Activated gamma-delta T cell treated with Interleukin-2 at 50 U/mL for 16 hours (primary cell): ENCODE data around the gene SLC4A1.

ENCODE experiments used
- DNase-seq: peaks from one replicate; pipeline ENCODE4 v3.0.0-alpha.2; 2020

SLC4A1 gene

DNA sequence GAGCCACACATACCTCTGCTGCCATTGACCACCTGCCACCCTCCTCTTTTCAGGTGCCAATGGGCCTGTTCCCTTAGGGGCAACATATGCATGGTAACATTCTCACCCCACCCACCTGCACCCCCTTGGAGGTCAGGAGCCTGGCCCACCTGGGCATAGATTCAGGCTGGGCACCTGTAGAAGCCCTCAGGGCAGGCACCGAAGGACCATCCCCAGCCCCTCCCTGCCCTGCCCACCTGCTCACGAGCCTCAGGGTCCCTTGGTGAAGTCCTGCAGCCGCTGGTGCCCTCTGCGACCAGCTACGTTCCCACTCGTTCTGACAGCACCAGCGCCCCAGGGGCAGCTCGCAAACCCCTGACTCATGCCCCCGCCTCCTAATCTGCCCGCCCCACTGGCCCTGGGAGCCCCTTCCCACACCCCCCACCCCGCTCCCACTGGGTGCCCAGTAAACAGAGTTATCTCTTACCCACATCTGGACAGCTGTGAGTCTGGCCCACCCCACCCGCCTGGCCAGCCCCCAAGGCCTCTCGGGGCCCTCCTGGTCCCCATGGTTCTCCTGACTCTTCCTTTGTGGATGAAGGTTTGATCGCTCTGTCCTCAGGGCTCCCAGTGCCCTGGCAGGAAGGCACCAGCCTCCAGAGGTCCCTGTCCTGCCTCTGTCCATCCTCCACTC, at the start of gene SLC4A1:
TSS of gene SLC4A1 (minus strand) at position 318 of the 673 bp plus-strand sequence. CDS start 5,269 bp downstream, outside the sequence.
- no peak for DNase-seq

DNA sequence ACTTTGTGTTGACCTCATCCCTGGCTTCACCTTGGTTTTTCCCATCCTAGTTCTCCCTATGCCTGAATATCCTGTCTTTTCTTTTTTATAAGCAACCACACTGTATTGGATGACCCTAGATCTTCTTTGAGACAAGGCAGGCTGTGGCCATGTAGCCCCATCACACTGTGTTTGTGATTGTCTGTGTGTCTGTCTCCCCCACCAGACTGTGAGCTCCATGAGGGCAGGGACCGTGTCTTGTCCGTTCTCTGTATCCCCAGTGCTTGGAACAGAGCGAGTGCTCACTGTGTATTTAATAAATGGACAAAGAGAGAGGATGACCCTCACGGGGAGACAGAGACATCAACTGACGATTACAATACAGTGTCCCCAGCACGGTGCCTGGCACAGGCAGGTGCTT, 49.6 kb upstream of the SLC4A1 start:
- DNase-seq, result no peak

DNA sequence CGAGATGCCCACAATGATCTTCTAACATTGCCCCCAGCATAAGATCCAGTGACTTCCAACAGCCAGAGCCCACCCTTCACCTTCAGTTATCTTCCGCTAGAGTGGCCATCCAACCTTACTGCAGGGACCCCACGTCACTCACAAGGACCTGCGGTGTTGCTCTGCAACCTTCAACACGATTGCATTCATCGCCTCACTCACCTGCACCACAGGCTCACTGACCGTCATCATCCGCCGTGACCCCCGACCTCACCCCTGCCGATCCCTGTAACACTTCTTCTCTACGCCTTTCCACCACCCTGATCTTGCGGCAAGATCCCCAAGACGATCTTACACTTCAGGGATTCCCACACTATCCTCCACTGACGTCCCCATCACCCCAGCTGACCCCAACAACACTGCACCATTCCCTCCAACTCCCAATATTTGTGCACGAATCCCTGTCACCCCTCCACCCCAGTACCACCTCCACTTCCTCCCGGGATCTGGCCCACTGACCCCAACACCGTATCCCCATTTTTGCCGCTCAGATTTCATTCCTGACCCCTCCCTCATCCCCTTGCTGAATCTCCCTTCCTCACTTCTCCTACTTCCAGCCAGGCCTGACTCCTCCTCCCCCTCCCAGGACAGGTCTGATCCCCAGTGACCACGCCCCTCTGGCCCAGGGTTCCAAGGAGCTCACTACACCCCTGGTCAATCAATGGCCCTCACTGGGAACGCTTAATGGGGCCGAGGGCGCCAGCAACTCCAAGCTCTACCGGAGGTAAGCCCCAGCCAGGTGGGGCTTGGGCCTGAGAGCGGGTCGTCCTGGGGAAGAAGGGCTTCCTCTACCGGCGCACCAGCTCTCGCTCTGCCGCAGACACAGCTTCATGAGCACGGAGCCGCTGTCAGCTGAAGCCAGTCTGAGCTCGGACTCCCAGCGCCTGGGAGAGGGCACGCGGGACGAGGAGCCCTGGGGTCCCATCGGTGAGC, 48.1 kb upstream of the SLC4A1 start:
- DNase-seq, result no peak

DNA sequence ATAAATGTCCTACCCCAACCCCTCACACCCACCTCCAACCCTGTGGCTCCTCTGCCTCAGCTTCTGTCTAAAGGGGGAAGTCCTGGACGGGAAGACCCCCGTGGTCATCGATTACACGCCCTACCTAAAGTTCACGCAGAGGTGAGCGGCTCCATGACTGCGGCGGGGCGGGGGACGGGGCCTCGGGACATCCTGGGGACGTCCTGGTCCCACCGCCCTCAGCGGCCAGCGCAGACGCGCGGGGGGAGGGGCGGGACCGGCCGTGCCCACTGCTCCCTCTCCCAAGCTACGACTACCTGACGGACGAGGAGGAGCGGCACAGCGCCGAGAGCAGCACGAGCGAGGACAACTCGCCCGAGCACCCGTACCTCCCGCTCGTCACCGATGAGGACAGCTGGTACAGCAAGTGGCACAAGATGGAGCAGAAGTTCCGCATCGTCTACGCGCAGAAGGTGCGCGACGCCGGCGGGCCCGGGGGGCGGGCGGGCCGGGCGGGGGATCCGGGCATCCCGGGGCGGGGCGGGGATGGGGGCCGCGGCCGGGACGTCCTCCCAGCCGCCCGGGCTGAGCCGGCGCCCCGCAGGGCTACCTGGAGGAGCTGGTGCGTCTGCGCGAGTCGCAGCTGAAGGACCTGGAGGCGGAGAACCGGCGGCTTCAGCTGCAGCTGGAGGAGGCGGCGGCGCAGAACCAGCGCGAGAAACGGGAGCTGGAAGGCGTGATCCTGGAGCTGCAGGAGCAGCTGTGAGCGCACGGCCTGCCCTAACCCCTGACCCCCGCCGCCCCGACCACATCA, 47.1 kb upstream of the SLC4A1 start:
- DNase-seq, result no peak

DNA sequence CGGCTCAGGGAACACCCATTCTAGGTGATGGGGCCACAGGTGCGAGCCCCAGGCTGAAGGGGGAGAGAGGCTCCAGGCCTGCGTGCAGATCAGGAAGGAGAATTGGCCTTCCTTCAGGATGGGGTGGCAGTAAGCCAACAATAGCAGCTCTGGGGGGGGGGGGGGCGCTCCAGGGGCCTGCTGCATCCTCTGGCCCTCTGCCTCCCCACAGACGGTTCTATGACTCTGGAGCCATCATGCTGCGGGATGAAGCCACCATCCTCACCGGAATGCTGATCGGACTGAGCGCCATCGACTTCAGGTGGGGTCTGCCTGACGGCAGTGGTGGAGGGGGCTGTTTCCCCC, 46.6 kb upstream of the SLC4A1 start:
- no peak for DNase-seq

DNA sequence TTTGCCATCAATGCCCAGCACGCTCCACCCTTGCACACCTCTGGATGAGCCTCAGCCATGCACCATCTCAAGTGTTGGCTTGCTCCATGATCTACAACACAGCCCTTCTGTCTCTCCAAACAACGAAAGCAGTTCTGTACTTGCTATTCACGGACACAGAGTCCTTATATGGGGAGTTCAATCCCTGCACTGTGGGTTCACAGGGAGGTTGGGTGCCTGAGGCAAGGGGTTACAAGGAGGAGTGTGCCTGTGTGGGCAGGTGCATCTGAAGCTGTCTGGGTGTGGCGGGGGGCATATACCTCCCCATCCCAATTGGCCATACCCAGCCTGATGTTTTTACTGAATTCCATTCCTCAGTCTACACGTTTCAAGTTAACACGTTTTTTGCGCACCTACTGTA, 46.1 kb upstream of the SLC4A1 start:
- no peak for DNase-seq

DNA sequence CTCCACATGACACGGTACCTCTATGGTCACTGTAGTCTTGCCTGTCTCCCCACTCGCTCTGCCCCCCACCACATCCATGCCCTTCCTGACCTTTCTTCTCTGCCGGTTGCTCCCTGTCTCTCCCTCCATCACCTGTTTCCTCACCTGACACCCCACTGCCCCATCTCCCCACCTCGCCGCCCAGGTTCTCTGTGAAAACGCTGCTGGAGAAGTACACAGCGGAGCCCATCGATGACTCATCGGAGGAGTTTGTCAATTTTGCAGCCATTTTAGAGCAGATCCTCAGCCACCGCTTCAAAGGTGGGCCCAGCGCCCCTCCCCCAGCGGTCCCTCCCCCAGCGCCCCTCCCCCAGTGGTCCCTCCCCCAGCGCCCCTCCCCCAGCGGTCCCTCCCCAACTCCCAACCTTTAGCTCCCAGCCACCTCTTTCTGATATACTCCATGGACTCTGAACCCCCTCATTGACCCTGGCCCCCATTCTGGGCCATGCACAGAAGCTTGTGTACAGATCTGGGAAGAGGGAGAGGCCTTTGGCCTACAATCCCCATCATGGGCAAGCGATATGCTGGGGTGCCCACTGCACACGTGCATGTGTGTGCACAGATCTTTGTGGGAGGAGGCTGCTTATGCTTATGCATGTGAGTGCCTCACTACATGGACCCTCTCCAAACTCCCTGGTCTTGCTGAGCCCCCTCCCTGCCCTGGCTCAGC, 44.6 kb upstream of the SLC4A1 start:
- no peak for DNase-seq

DNA sequence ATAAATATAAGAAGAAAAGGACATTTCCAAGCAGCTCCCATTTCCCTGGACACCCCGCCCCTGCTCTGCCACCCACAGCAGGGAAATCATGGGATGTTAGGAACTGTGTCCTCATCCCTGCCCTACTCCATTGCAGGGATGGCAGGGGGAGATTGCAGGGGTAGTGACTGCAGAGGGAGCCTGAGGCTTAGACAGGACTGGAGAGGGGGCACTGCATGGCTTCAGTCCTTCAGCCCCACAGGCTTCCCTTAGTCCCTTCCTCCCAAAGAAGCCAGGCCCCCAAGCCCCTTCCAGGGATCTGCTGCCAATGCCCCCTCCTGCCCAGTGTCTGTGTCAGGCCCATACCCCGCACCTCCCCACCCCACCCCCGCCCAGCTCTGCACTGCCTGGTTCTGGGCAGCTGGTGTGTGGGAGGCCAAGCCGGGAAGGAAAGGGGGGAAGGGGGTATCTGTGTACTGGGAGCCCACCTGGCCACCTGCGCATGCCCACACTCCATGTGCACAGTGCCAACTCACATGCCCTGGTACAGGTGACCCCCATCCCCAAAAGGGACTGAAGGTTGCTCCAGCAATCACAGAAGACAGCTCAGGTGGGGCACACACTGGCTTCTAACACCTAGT, 43.7 kb upstream of the SLC4A1 start:
- DNase-seq, result no peak

DNA sequence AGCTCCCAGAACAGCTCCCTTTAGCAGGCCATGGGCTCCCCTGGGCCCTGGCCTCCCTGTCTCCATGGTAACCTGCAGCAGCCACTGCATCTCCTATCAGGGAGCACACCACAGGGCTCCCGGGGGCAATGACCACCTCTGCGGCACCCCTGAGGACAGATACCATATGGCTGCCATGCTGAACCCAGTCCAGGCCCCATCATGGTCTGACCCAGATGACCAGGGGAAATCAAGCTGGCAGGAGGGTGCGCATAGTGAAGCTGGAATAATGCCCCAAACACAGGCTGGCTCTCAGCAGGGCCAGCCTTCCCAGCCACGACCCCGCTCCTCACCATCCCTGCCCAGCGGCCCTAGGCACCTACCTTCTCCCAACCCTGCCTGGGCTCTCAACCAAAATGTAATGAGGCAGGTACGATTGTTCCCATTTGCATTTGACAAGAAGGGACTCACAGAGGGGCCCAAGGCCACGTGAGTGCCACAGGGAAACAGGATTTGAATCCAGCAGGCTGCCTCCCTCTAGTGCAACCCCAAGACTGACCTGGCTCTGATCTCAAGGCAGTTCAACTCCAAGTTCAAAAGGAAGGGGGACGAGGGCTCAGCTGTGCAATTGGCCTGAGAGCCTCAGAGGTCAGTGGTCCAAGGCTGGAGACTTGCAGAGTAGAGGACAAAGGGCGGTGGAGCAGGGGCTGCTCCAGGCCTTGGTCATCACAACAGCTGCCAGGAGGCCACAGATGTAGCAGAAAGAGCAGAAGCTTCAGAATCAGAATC, 42.9 kb upstream of the SLC4A1 start:
- no peak for DNase-seq

DNA sequence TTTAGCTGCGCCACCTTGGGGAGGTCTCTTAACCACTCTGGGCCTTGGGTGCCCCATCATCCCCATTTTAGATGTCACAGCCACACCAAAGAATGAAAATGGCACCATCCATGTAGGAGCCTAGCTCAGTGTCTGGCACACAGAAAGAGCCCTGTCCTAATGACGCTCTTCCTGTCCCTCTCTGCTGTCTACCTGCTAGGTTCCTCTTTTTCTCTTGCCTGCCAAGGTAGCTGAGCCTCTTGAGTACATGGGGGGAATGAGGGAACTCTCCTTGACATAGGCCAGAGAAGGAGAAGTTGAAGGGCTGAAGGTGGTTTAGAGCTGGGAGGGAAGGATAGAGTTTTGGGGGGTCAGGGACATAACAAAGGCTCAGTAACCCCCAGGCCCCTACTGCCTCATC, 42.3 kb upstream of the SLC4A1 start:
- DNase-seq, result no peak

DNA sequence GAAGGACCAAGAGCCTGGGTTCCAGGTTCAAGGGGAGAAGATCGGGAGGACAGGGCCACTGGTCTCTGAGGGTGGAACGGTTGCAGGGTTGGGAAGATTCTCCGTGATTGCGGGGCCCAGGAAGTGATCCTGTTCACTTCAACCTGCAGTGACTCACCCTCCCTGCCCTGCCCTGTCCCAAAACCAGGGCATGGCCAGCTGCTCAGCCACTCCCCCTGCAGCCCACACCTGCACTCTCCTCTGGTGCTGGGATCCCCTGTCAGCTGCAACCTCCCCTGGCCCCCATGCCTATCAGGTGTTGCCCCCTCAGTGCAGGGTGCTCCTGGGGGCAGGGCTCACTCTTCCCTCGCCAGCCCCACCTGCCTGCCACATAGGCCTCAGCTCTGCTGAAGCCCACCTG, 41.5 kb upstream of the SLC4A1 start:
- no peak for DNase-seq

DNA sequence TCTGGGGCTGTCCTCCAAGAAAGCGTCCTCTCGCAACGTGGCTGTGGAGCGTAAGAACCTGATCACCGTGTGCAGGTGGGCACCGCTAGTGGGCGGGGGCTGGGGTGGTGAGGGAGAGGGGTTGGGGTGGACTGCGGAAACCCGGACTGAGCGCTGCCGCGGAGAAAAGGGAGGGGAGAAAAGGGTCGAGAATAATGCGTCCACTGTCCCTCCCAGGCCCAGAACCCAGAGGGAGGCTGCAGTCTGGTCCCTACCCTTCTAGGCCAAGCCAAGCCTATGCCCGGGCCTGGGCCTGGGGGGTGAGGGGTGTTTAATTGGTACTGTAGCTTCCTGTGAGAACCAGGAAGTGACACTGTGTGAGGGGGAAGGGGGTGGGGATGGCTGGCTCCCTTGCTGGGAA, 40.9 kb upstream of the SLC4A1 start:
- no peak for DNase-seq

DNA sequence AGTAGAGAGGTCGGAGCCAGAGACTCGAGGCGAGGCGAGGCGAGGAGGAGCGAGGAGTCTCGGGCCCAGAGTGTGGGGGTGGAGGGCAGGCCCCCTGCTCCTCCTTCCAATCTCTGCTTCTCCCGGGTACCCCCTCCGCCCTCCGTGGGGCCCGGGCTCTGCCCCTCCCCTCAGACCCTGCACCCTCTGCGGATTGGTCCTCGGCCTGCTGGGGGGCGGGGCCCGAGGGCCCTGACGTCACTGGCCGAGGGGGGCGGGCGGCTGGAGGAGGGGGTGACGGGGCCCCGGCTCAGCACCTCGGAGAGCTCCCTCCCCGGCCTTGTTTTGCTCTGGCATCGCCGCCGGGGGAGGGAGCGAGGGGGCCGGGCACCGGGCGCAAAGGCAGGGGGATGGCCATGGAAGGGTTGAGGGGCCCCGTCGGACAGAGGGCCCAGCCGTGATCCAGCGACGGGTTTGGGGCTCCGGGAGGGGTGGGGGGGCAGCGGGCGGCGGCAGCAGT, 40.4 kb upstream of the SLC4A1 start, which contains the start of gene RUNDC3A:
TSS of gene RUNDC3A (plus strand) at position 282 of the 499 bp plus-strand sequence. CDS start 232 bp downstream, outside the sequence.
- DNase-seq, result peak; percentile 86

DNA sequence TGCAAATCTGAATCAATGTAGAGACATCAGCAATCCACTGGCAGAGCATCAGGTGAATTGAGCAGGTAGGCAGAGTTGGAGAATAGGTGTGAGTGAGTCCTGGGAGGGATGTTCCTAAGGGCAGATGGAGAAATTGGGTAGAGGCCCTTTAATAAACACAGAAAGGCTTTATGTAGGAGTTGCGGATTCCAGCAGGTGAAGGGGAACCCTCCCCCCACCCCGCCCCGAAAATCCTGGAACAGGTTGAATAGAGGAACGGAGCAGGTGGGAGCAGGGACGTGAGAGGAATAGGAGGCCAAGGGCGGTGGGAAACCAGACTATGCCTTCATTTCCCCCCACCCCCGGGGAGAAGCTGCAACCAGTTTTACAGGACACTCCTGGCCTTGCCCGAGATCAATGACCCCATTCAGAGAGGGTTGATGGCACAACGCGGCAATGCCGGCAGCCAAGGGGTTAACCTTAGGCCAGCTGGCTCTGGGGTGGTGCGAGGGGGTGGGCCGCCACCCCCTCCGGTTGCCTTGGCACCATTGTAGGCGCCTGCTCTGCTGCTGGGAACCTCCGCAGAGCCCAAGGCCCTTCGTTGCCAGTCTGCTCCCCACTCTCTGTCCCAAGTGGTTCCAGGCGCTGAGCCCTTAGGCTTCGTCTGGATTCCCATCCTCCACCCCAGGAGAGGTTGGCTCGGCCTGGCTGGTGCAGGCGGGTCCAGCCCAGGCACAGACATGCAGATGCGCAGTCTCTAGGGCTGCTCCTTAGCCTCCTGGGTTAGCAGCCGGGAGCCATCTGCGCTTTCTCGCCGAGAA, 39.7 kb upstream of the SLC4A1 start:
- DNase-seq, result no peak

DNA sequence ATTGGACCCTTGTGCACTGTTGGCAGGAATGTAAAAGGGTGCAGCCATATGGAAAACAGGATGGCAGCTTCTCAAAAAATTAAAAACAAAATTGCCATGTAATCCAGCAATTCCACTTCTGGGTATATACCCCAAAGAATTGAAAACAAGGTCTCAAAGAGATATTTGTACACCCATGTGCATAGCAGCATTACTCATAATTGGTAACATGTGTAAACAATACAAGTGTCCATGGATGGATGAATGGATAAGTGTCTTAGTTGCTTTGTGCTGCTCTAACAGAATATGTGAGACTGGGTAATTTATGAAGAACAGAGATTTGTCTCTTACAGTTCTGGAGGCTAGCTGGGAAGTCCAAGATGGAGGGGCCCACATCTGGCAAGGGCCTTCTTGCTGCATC, 36.7 kb upstream of the SLC4A1 start:
- DNase-seq, result no peak

DNA sequence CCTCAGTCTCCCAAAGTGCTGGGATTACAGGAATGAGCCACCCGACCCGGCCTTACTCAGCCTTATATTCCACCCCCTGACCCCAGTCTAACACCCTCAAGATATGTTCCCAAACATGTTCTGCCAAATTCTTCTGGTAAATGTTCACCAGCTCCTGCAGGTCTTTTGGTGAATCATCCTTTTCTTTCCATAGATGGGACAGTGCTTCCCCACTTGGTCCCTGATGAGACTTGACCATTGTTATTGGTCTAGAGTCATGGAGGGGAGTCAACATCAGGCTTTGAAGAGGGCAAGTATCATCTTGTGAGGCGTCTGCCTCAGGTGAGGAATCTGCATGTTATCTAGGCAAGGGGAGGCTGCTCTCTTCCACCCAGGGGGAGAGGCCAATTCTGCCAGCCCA, 30.0 kb upstream of the SLC4A1 start:
- no peak for DNase-seq

DNA sequence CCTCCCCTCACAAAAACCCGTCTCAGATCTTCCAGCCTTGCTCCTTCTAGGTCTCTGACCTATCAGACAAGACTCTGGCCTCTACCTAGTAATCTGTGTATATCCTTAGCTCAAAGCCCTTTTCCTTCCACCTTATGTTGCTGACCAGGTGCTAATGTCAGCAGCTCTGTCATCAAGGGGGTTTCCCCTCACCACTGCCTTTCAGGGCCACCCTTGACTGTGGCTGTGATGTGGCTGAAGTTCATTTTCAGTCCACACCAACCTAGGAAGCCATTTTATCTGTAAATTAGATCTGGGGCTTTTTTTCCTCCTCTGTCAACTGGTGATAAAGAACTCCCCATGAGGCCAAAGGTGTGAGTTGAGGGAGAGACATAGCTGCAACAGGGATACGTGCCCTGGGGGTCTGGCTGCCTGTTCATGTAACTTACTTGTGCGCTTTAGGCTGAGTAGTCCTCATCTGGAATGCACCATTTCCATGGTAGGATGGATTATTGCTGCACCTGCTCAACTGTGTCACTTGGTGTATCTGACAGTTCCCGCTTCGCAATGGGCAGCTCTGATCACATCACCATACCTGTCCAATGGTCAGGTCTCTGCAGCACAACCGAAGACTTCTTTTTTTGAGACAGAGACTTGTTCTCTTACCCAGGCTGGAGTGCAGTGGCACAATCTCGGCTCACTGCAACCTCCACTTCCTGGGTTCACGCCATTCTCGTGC, 25.7 kb upstream of the SLC4A1 start:
- DNase-seq, result no peak

DNA sequence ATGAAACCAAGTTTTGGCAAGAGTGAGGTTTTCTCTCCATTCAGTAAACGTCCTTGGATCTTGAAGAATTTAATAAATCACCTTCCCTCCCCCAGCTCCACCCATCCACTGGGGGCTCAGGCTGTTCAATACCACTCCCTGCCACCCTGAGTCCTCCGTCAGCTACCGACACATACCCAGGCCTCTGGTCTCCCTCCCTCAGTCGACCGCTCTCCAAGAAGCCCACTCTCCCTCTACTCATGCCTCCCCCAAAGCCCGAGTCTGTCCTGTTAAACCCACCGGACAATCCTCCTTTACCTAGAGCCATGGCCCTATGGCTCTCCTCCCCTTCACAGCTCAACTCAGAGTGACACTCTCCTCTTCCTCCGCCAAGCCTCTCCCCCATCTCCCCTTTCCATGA, 19.7 kb upstream of the SLC4A1 start:
- no peak for DNase-seq

DNA sequence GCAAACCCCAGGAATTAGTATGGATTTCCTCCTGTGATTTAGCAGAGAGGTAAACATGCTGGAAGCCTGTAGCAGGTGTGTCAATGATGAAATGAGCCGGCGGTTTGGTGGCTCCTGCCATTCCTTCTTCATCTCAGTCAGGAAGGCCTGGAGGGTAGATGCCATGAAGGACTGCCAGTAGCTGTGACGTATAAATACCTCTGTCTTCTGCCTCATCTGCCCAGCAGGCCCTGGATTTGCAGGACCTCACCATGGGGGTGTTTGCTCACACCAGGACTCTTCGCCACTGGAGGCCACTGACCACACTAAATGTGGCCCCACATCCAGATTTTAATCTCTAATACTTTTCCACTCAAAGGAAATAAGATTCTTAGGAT, 16.1 kb upstream of the SLC4A1 start:
- DNase-seq, result no peak
